ENCODE data around the gene GTPBP4.
"Not testable (repeated sequence)": the region's sequence is repeated elsewhere in the genome, so short reads cannot be mapped to it uniquely, and the experiment has no call there.

Gene GTPBP4

GRCh38 chr10:994836-995558 is 6.8 kb downstream of the GTPBP4 start:
- Mint-ChIP-seq H3K9me3 (no peaks in the 10 kb centered on the region), H3K27ac (no peak overlapping the region), H3K4me3 (no peak overlapping the region), H3K36me3 (ENCODE audit: low read depth) (peaks cover 90% of the 10 kb centered on the region), H3K4me1 (ENCODE audit: low read depth) (peaks cover 19% of the 10 kb centered on the region), H3K27me3 (no peaks in the 10 kb centered on the region)

- H3K36me3 Mint-ChIP-seq (ENCODE audit: low read depth): peaks cover 90% of the 10 kb centered on the region
- H3K27me3 Mint-ChIP-seq: no peaks in the 10 kb centered on the region
- H3K27ac Mint-ChIP-seq: no peak overlapping the region
- H3K4me1 Mint-ChIP-seq (ENCODE audit: low read depth): peaks cover 14% of the 10 kb centered on the region
- H3K9me3 Mint-ChIP-seq: no peaks in the 10 kb centered on the region
- no peak overlapping the region for H3K4me3 Mint-ChIP-seq
Measured at GRCh38 chr10:995559-995926, 7.3 kb downstream of the GTPBP4 start.

- H3K36me3 Mint-ChIP-seq (ENCODE audit: low read depth): peaks cover 90% of the 10 kb centered on the region
Measured at GRCh38 chr10:996031-996430, 7.8 kb downstream of the GTPBP4 start.

GRCh38 chr10:997266-998022 is 9.2 kb downstream of the GTPBP4 start:
- Mint-ChIP-seq H3K27me3 (no peaks in the 10 kb centered on the region), H3K4me3 (no peak overlapping the region), H3K27ac (peak overlapping the region; percentile 4), H3K9me3 (no peaks in the 10 kb centered on the region), H3K36me3 (ENCODE audit: low read depth) (peaks cover 96% of the 10 kb centered on the region), H3K4me1 (ENCODE audit: low read depth) (peaks cover 15% of the 10 kb centered on the region)

More at GRCh38 chr10:996031-996430, 7.8 kb downstream of the GTPBP4 start:
- no peaks in the 10 kb centered on the region for H3K9me3 Mint-ChIP-seq
- H3K4me3 Mint-ChIP-seq: no peak overlapping the region
- H3K27ac Mint-ChIP-seq: no peak overlapping the region
- no peaks in the 10 kb centered on the region for H3K27me3 Mint-ChIP-seq
- H3K4me1 Mint-ChIP-seq (ENCODE audit: low read depth): peaks cover 12% of the 10 kb centered on the region

GRCh38 chr10:1002425-1003006 is 14.3 kb downstream of the GTPBP4 start:
- H3K27ac Mint-ChIP-seq: peak overlapping the region; percentile 17

GRCh38 chr10:1003884-1004670 is 15.8 kb downstream of the GTPBP4 start:
- no peak overlapping the region for H3K4me3 Mint-ChIP-seq
- peaks cover 85% of the 10 kb centered on the region for H3K36me3 Mint-ChIP-seq (ENCODE audit: low read depth)
- no peaks in the 10 kb centered on the region for H3K27me3 Mint-ChIP-seq
- no peak overlapping the region for H3K27ac Mint-ChIP-seq
- H3K4me1 Mint-ChIP-seq (ENCODE audit: low read depth): peaks cover 22% of the 10 kb centered on the region
- H3K9me3 Mint-ChIP-seq: no peaks in the 10 kb centered on the region

More at GRCh38 chr10:1002425-1003006, 14.3 kb downstream of the GTPBP4 start:
- peaks cover 85% of the 10 kb centered on the region for H3K36me3 Mint-ChIP-seq (ENCODE audit: low read depth)
- no peaks in the 10 kb centered on the region for H3K27me3 Mint-ChIP-seq
- no peaks in the 10 kb centered on the region for H3K9me3 Mint-ChIP-seq
- H3K4me3 Mint-ChIP-seq: no peak overlapping the region
- peaks cover 13% of the 10 kb centered on the region for H3K4me1 Mint-ChIP-seq (ENCODE audit: low read depth)

GRCh38 chr10:1006573-1006972 is 18.3 kb downstream of the GTPBP4 start:
- no peaks in the 10 kb centered on the region for H3K9me3 Mint-ChIP-seq
- H3K27ac Mint-ChIP-seq: no peak overlapping the region
- no peak overlapping the region for H3K4me3 Mint-ChIP-seq
- no peaks in the 10 kb centered on the region for H3K27me3 Mint-ChIP-seq
- H3K4me1 Mint-ChIP-seq (ENCODE audit: low read depth): peaks cover 21% of the 10 kb centered on the region
- H3K36me3 Mint-ChIP-seq (ENCODE audit: low read depth): peaks cover 84% of the 10 kb centered on the region

GRCh38 chr10:1007583-1007982 is 19.3 kb downstream of the GTPBP4 start:
- Mint-ChIP-seq H3K27me3 (no peaks in the 10 kb centered on the region), H3K27ac (no peak overlapping the region), H3K4me3 (no peak overlapping the region), H3K36me3 (ENCODE audit: low read depth) (peaks cover 84% of the 10 kb centered on the region), H3K4me1 (ENCODE audit: low read depth) (peaks cover 16% of the 10 kb centered on the region), H3K9me3 (no peaks in the 10 kb centered on the region)

GRCh38 chr10:1009071-1009494 is 20.8 kb downstream of the GTPBP4 start:
- H3K36me3 Mint-ChIP-seq (ENCODE audit: low read depth): peaks cover 81% of the 10 kb centered on the region
- peak overlapping the region; percentile 71 for H3K27ac Mint-ChIP-seq
- H3K4me3 Mint-ChIP-seq: no peak overlapping the region
- H3K27me3 Mint-ChIP-seq: no peaks in the 10 kb centered on the region
- peaks cover 16% of the 10 kb centered on the region for H3K4me1 Mint-ChIP-seq (ENCODE audit: low read depth)
- no peaks in the 10 kb centered on the region for H3K9me3 Mint-ChIP-seq

GRCh38 chr10:1009947-1010346 is 21.7 kb downstream of the GTPBP4 start:
- H3K27me3 Mint-ChIP-seq, H3K9me3 Mint-ChIP-seq, H3K4me3 Mint-ChIP-seq: not testable (repeated sequence)
- Mint-ChIP-seq H3K4me1 (ENCODE audit: low read depth) (peaks cover 16% of the 10 kb centered on the region), H3K27ac (peak overlapping the region; percentile 75), H3K36me3 (ENCODE audit: low read depth) (peaks cover 85% of the 10 kb centered on the region)

- no peaks in the 10 kb centered on the region for H3K27me3 Mint-ChIP-seq
- no peaks in the 10 kb centered on the region for H3K9me3 Mint-ChIP-seq
- H3K36me3 Mint-ChIP-seq (ENCODE audit: low read depth): peaks cover 83% of the 10 kb centered on the region
- H3K27ac Mint-ChIP-seq: no peak overlapping the region
- H3K4me3 Mint-ChIP-seq: no peak overlapping the region
- H3K4me1 Mint-ChIP-seq (ENCODE audit: low read depth): peaks cover 16% of the 10 kb centered on the region
Measured at GRCh38 chr10:1010703-1011102, 22.5 kb downstream of the GTPBP4 start.

- H3K27ac Mint-ChIP-seq: no peak overlapping the region
- no peak overlapping the region for H3K4me3 Mint-ChIP-seq
- H3K9me3 Mint-ChIP-seq: no peaks in the 10 kb centered on the region
- H3K4me1 Mint-ChIP-seq (ENCODE audit: low read depth): peaks cover 16% of the 10 kb centered on the region
- H3K27me3 Mint-ChIP-seq: no peaks in the 10 kb centered on the region
- H3K36me3 Mint-ChIP-seq (ENCODE audit: low read depth): peaks cover 84% of the 10 kb centered on the region
Measured at GRCh38 chr10:1011696-1012095, 23.5 kb downstream of the GTPBP4 start.

- Mint-ChIP-seq H3K4me1 (ENCODE audit: low read depth) (no peaks in the 10 kb centered on the region), H3K36me3 (ENCODE audit: low read depth) (peaks cover 89% of the 10 kb centered on the region), H3K4me3 (no peak overlapping the region), H3K27ac (no peak overlapping the region), H3K9me3 (no peaks in the 10 kb centered on the region), H3K27me3 (no peaks in the 10 kb centered on the region)
Measured at GRCh38 chr10:1015688-1016087, 27.5 kb downstream of the GTPBP4 start.

- H3K4me3 Mint-ChIP-seq: no peak overlapping the region
- peaks cover 70% of the 10 kb centered on the region for H3K36me3 Mint-ChIP-seq (ENCODE audit: low read depth)
- H3K9me3 Mint-ChIP-seq: no peaks in the 10 kb centered on the region
- H3K27me3 Mint-ChIP-seq: no peaks in the 10 kb centered on the region
- H3K4me1 Mint-ChIP-seq (ENCODE audit: low read depth): no peaks in the 10 kb centered on the region
- H3K27ac Mint-ChIP-seq: peak overlapping the region; percentile 43
Measured at GRCh38 chr10:1019362-1019761, 31.1 kb downstream of the GTPBP4 start.

- H3K36me3 Mint-ChIP-seq (ENCODE audit: low read depth): peaks cover 64% of the 10 kb centered on the region
Measured at GRCh38 chr10:1020460-1020859, 32.2 kb downstream of the GTPBP4 start.

More at GRCh38 chr10:1020460-1020859, 32.2 kb downstream of the GTPBP4 start:
- Mint-ChIP-seq H3K9me3 (no peaks in the 10 kb centered on the region), H3K27me3 (no peaks in the 10 kb centered on the region), H3K4me1 (ENCODE audit: low read depth) (no peaks in the 10 kb centered on the region), H3K27ac (no peak overlapping the region), H3K4me3 (no peak overlapping the region)

Measured in stimulated activated naive CD8-positive, alpha-beta T cell treated with anti-CD3 and anti-CD28 coated beads, Interleukin-15, Interleukin-2, amounts not matched to agents 100 ng/mL and 50 ng/mL, for 24 hours (primary cell).